RWPE2 (cell line): ENCODE measurements around the gene CTPS1.

ENCODE experiments used
- ATAC-seq: fragments of 200-7000 bp; cut with Tn5 transposase; 3 replicates; pipeline ENCODE4 v1.9.1; 2021; ENCODE audit warnings: low read depth
- DNase-seq: peaks from one replicate; pipeline ENCODE4 v3.0.0-alpha.2; 2020; ENCODE audit warnings: low spot score
- H3K27ac ChIP-seq: fragments of 450-650 bp; 2 replicates; pipeline ENCODE4 v1.5.1; 2017; ENCODE audit warnings: mild to moderate bottlenecking; ENCODE audit not compliant: poor library complexity, severe bottlenecking
- H3K27me3 ChIP-seq: fragments of 250-450 bp; sonication (Bioruptor Pico); 2 replicates; pipeline ENCODE4 v1.5.1; 2021; ENCODE audit warnings: mild to moderate bottlenecking, moderate library complexity; ENCODE audit not compliant: insufficient read depth, poor library complexity, severe bottlenecking
- H3K36me3 ChIP-seq: fragments of 250-450 bp; sonication (Bioruptor Pico); 2 replicates; pipeline ENCODE4 v1.5.1; 2020; ENCODE audit warnings: low read depth, mild to moderate bottlenecking, moderate library complexity
- H3K4me1 ChIP-seq: fragments of 250-450 bp; sonication (Bioruptor Pico); 2 replicates; pipeline ENCODE4 v1.5.1; 2021; ENCODE audit warnings: mild to moderate bottlenecking, moderate library complexity; ENCODE audit not compliant: insufficient read depth, poor library complexity, severe bottlenecking
- H3K4me3 ChIP-seq: fragments of 250-450 bp; sonication (Bioruptor Pico); 2 replicates; pipeline ENCODE4 v1.5.1; 2021; ENCODE audit warnings: mild to moderate bottlenecking, moderate library complexity; ENCODE audit not compliant: severe bottlenecking
- H3K9me3 ChIP-seq: fragments of 250-450 bp; sonication (Bioruptor Pico); 2 replicates; pipeline ENCODE4 v1.5.1; 2021; ENCODE audit warnings: mild to moderate bottlenecking, moderate library complexity; ENCODE audit not compliant: severe bottlenecking
- TF ChIP-seq, protein P1 (sequence below): fragments of 450-650 bp; IDR thresholded peaks from one replicate; pipeline ENCODE4 v1.5.1; 2017; ENCODE audit warnings: mild to moderate bottlenecking, moderate library complexity; ENCODE audit not compliant: poor library complexity, severe bottlenecking

CTPS1 gene

DNA sequence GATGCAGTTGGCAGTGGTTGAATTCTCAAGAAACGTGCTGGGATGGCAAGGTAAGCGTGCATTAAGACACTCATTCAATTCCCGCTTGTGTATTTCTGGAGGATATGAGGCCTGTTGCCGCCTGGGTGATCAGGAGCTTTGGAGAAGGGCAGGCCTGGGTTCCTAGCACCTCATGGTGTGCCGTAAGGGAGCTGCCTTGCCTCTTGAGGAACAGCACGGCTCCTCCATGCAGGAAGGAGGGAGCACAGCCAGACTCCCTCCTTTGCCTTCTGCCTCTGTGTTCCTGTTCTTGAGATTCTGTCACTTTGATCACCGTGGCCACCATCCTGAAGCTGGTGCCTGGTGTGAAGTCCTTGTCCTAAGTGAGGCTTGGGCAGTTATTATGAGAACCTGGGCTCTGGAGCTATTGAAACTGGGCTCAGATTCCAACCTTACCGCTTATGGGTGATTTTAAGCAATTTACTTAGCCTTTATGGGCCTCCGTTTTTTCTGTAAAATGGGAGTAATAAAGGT, 23.7 kb downstream of the CTPS1 start:
- peak overlapping the region; percentile 83 for H3K27ac ChIP-seq
- no peak for DNase-seq

GRCh38 chr1:41003640-41004220, 24.2 kb downstream of the CTPS1 start:
- no peak overlapping the region for H3K4me3 ChIP-seq
- H3K27ac ChIP-seq, result peak overlapping the region; percentile 83
- DNase-seq, result peak; percentile 97
- TF ChIP-seq, protein P1, sequence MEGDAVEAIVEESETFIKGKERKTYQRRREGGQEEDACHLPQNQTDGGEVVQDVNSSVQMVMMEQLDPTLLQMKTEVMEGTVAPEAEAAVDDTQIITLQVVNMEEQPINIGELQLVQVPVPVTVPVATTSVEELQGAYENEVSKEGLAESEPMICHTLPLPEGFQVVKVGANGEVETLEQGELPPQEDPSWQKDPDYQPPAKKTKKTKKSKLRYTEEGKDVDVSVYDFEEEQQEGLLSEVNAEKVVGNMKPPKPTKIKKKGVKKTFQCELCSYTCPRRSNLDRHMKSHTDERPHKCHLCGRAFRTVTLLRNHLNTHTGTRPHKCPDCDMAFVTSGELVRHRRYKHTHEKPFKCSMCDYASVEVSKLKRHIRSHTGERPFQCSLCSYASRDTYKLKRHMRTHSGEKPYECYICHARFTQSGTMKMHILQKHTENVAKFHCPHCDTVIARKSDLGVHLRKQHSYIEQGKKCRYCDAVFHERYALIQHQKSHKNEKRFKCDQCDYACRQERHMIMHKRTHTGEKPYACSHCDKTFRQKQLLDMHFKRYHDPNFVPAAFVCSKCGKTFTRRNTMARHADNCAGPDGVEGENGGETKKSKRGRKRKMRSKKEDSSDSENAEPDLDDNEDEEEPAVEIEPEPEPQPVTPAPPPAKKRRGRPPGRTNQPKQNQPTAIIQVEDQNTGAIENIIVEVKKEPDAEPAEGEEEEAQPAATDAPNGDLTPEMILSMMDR, result peak; percentile 86
- peaks cover 94% of the 10 kb centered on the region for H3K36me3 ChIP-seq
- no peaks in the 10 kb centered on the region for H3K27me3 ChIP-seq
- no peaks in the 10 kb centered on the region for H3K9me3 ChIP-seq
- H3K4me1 ChIP-seq, result peaks cover 40% of the 10 kb centered on the region
- peak; percentile 89 for ATAC-seq

More for the DNA sequence above, 23.7 kb downstream of the CTPS1 start:
- ATAC-seq, result no peak; the same call in 2 of the 3 replicates
- H3K36me3 ChIP-seq, result peaks cover 94% of the 10 kb centered on the region
- TF ChIP-seq, protein P1, result no peak
- H3K9me3 ChIP-seq, result no peaks in the 10 kb centered on the region
- peaks cover 40% of the 10 kb centered on the region for H3K4me1 ChIP-seq
- H3K27me3 ChIP-seq, result no peaks in the 10 kb centered on the region
- H3K4me3 ChIP-seq, result no peak overlapping the region

DNA sequence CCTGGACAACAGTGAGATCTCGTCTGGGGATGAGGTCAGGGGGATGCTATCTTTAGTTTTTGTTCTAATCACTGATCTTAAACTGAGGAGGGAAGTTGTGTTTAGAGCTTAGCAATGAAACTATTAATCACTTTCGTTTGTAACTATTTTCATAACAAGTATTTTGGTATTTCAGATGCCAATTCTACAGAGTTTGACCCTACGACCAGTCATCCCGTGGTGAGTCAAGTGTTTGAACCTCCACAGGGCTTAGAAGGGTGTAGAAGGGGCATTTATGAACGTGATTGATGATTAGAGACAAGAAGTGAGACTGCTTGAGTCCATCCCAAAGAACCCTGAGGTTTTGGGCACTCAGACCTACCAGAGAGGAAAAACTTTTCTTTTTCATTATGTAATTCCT, 26.4 kb downstream of the CTPS1 start:
- DNase-seq (no peak), ATAC-seq (no peak)
- Histone ChIP-seq H3K27me3 (no peaks in the 10 kb centered on the region), H3K36me3 (peaks cover 94% of the 10 kb centered on the region), H3K4me1 (peaks cover 40% of the 10 kb centered on the region), H3K4me3 (no peak overlapping the region), H3K27ac (peak overlapping the region; percentile 83), H3K9me3 (no peaks in the 10 kb centered on the region)
- TF ChIP-seq, protein P1, result no peak

- Histone ChIP-seq H3K36me3 (peaks cover 94% of the 10 kb centered on the region), H3K4me1 (peaks cover 40% of the 10 kb centered on the region), H3K4me3 (no peak overlapping the region), H3K27me3 (no peaks in the 10 kb centered on the region), H3K27ac (peak overlapping the region; percentile 83), H3K9me3 (no peaks in the 10 kb centered on the region)
- TF ChIP-seq, protein P1, result no peak
- DNase-seq, result peak; percentile 91
- peak; percentile 81 for ATAC-seq
Measured at GRCh38 chr1:41006942-41007865, 27.7 kb downstream of the CTPS1 start.
